HCT116 (cell line): ENCODE measurements around the gene ALG3. TPM values are rescaled to one million over a fixed set of nuclear protein-coding genes. Genes with fewer than 3 reads are reported as not detected.

Experiments used
- ATAC-seq: fragments of 200-7000 bp; cut with Tn5 transposase; 2 replicates; pipeline ENCODE4 v1.9.1; 2020; ENCODE audit warnings: mild to moderate bottlenecking, moderate library complexity
- BruUV-seq: library from RNA; stranded (reverse); fragments of 400-500 nt; replicated peaks from 2 replicates; lab custom pipeline; 2021; lab: Mats Ljungman, UMichigan
- CTCF ChIA-PET: fragments of 300-600 bp; sonication (Branson Sonifier 250); formaldehyde crosslinking; loops from one replicate; lab custom pipeline; 2021; ENCODE audit warnings: antibody characterized with exemption; lab: Charles Lee
- POLR2A ChIA-PET: fragments of 300-600, 350-600 bp; sonication (Branson Sonifier 250); formaldehyde crosslinking; loops from one replicate; lab custom pipeline; 2021; ENCODE audit warnings: antibody characterized with exemption; lab: Charles Lee
- RAD21 ChIA-PET, 2 experiments: fragments of 300-600 bp; sonication (Branson Sonifier 250); formaldehyde crosslinking; loops; one replicate each; lab custom pipeline; 2023; ENCODE audit warnings: low total read pairs in 2 of 2; ENCODE audit not compliant: uncharacterized antibody in 2 of 2, unreplicated experiment in 2 of 2, low non-redundant PET in 1 of 2; lab: Charles Lee
- DNase-seq: peaks from one replicate; pipeline ENCODE4 v3.0.0-alpha.2; 2010; ENCODE audit warnings: low read depth, low spot score
- H2AFZ ChIP-seq: fragments of 200-600 bp; shearing (Covaris generic), sonication (generic); 2 replicates; pipeline ENCODE4 v1.6.1; 2017; ENCODE audit warnings: low read depth, mixed run types, mixed read lengths, antibody characterized with exemption, low read length; ENCODE audit not compliant: poor library complexity, severe bottlenecking
- H3K27ac ChIP-seq: 2 replicates; pipeline ENCODE4 v1.5.1; 2012; ENCODE audit warnings: low read depth, low read length
- H3K27me3 ChIP-seq: fragments of 200-600 bp; sonication (generic); 2 replicates; pipeline ENCODE4 v1.6.1; 2016; ENCODE audit warnings: mixed run types, low read length, mixed read lengths; ENCODE audit not compliant: insufficient read depth
- H3K36me3 ChIP-seq, 2 experiments: fragments of 200-500 bp in 1 of 2; fragments of 200-600 bp in 1 of 2; sonication (Bioruptor generic) in 1 of 2; sonication (generic) in 1 of 2; 2 replicates each; pipeline versions ENCODE4 v1.5.1 to v1.6.1; 2014 to 2016; ENCODE audit warnings: low read length in 2 of 2, inconsistent platforms in 1 of 2, mixed read lengths in 1 of 2, mixed run types in 1 of 2; ENCODE audit not compliant: insufficient read depth in 2 of 2, control insufficient read depth in 1 of 2
- H3K4me1 ChIP-seq, 2 experiments: fragments of 200-600 bp in 1 of 2; sonication (generic) in 1 of 2; 2 replicates each; pipeline versions ENCODE4 v1.5.1 to v1.6.1; 2012 to 2017; ENCODE audit warnings: low read length in 2 of 2, inconsistent platforms in 1 of 2, mild to moderate bottlenecking in 1 of 2, mixed read lengths in 1 of 2, mixed run types in 1 of 2, moderate library complexity in 1 of 2; ENCODE audit not compliant: insufficient read depth in 2 of 2, control insufficient read depth in 1 of 2
- H3K4me2 ChIP-seq: fragments of 200-600 bp; sonication (generic); 2 replicates; pipeline ENCODE4 v1.6.1; 2017; ENCODE audit warnings: mixed run types, low read length, mixed read lengths
- H3K4me3 ChIP-seq, 2 experiments: fragments of 200-600 bp in 1 of 2; sonication (generic) in 1 of 2; replicated peaks in 1 of 2; 2 replicates each; pipeline ENCODE4 v1.5.1; 2011 to 2016; ENCODE audit warnings: low read length in 2 of 2, control low read depth in 1 of 2, low read depth in 1 of 2, mild to moderate bottlenecking in 1 of 2, mixed read lengths in 1 of 2, mixed run types in 1 of 2
- H3K79me2 ChIP-seq: fragments of 200-600 bp; sonication (generic); 2 replicates; pipeline ENCODE4 v1.6.1; 2017; ENCODE audit warnings: mild to moderate bottlenecking, mixed run types, low read length, moderate library complexity, mixed read lengths; ENCODE audit not compliant: insufficient read depth
- H3K9ac ChIP-seq: fragments of 200-600 bp; sonication (generic); 2 replicates; pipeline ENCODE4 v1.6.1; 2016; ENCODE audit warnings: low read length, mixed read lengths
- H3K9me2 ChIP-seq: fragments of 200-600 bp; sonication (generic), shearing (Covaris generic); 2 replicates; pipeline ENCODE4 v1.6.1; 2017; ENCODE audit warnings: mixed run types, mild to moderate bottlenecking, moderate library complexity; ENCODE audit not compliant: insufficient read depth
- H3K9me3 ChIP-seq, 2 experiments: fragments of 200-500 bp in 1 of 2; fragments of 200-600 bp in 1 of 2; sonication (Bioruptor generic) in 1 of 2; sonication (generic) in 1 of 2; 2 replicates each; pipeline ENCODE4 v1.6.1; 2014 to 2017; ENCODE audit warnings: low read length in 2 of 2, mixed read lengths in 2 of 2, inconsistent platforms in 1 of 2, low read depth in 1 of 2, mild to moderate bottlenecking in 1 of 2, mixed run types in 1 of 2, moderate library complexity in 1 of 2; ENCODE audit not compliant: control insufficient read depth in 1 of 2, insufficient read depth in 1 of 2
- H4K20me1 ChIP-seq: fragments of 200-600 bp; sonication (generic), shearing (Covaris generic); 2 replicates; pipeline ENCODE4 v1.6.1; 2017; ENCODE audit warnings: mixed run types, mild to moderate bottlenecking, moderate library complexity; ENCODE audit not compliant: insufficient read depth
- ATF3 ChIP-seq: IDR thresholded peaks from 2 replicates; pipeline ENCODE4 v1.6.1; 2012
- CBX3 ChIP-seq: IDR thresholded peaks from 2 replicates; pipeline ENCODE4 v1.6.1; 2012; ENCODE audit warnings: low read depth
- CEBPB ChIP-seq: IDR thresholded peaks from 2 replicates; pipeline ENCODE4 v1.6.1; 2012; ENCODE audit warnings: low read depth
- CTCF ChIP-seq, 3 experiments: fragments of 200-600 bp in 1 of 3; sonication (generic) in 1 of 3; IDR thresholded peaks in 2 of 3; conservative IDR thresholded peaks in 1 of 3; 2 replicates each; pipeline ENCODE4 v1.5.1; 2012 to 2017; ENCODE audit warnings: low read depth in 2 of 3, low read length in 2 of 3, antibody characterized with exemption in 1 of 3, borderline replicate concordance in 1 of 3, control low read depth in 1 of 3, mild to moderate bottlenecking in 1 of 3, mixed read lengths in 1 of 3, mixed run types in 1 of 3, moderate library complexity in 1 of 3; ENCODE audit not compliant: insufficient read depth in 1 of 3
- EGR1 ChIP-seq: IDR thresholded peaks from 2 replicates; pipeline ENCODE4 v1.6.1; 2012; ENCODE audit warnings: low read depth
- ELF1 ChIP-seq: IDR thresholded peaks from 2 replicates; pipeline ENCODE4 v1.6.1; 2012; ENCODE audit warnings: low read depth, borderline replicate concordance
- EZH2phosphoT487 ChIP-seq: fragments of 200-600 bp; IDR thresholded peaks from 2 replicates; pipeline ENCODE4 v1.6.1; 2018; ENCODE audit warnings: antibody characterized with exemption, borderline replicate concordance
- FOSL1 ChIP-seq: IDR thresholded peaks from 2 replicates; pipeline ENCODE4 v1.6.1; 2012; ENCODE audit warnings: low read depth
- JUND ChIP-seq: IDR thresholded peaks from 2 replicates; pipeline ENCODE4 v1.6.1; 2012
- MAX ChIP-seq: IDR thresholded peaks from 2 replicates; pipeline ENCODE4 v1.6.1; 2012
- POLR2A ChIP-seq: IDR thresholded peaks from 2 replicates; pipeline ENCODE4 v1.7.0; 2011; ENCODE audit warnings: borderline replicate concordance; ENCODE audit not compliant: insufficient read depth, insufficient read length; ENCODE audit errors: extremely low read depth
- POLR2AphosphoS5 ChIP-seq: IDR thresholded peaks from 2 replicates; pipeline ENCODE4 v1.6.1; 2011; ENCODE audit warnings: mild to moderate bottlenecking, low read depth, low read length, moderate library complexity
- RAD21 ChIP-seq: IDR thresholded peaks from 2 replicates; pipeline ENCODE4 v1.6.1; 2012; ENCODE audit warnings: low read depth, mild to moderate bottlenecking
- REST ChIP-seq: IDR thresholded peaks from 2 replicates; pipeline ENCODE4 v1.6.1; 2012; ENCODE audit warnings: low read depth
- SP1 ChIP-seq: IDR thresholded peaks from 2 replicates; pipeline ENCODE4 v1.6.1; 2012; ENCODE audit warnings: low read depth
- SRF ChIP-seq: IDR thresholded peaks from 2 replicates; pipeline ENCODE4 v1.6.1; 2012; ENCODE audit warnings: low read depth
- TCF7L2 ChIP-seq: IDR thresholded peaks from 2 replicates; pipeline ENCODE4 v1.7.0; 2011; ENCODE audit warnings: borderline replicate concordance, inconsistent platforms; ENCODE audit not compliant: insufficient read depth, insufficient read length; ENCODE audit errors: extremely low read depth
- YY1 ChIP-seq: IDR thresholded peaks from 2 replicates; pipeline ENCODE4 v1.6.1; 2011; ENCODE audit warnings: low read length, low read depth, moderate library complexity, mild to moderate bottlenecking; ENCODE audit not compliant: insufficient replicate concordance; ENCODE audit errors: extremely low read depth
- ZFX ChIP-seq: fragments of 450-650 bp; IDR thresholded peaks from 2 replicates; pipeline ENCODE4 v1.6.1; 2017
- ZNF274 ChIP-seq: fragments of 200-500 bp; sonication (Bioruptor generic); IDR thresholded peaks from 2 replicates; pipeline ENCODE4 v1.6.1; 2014; ENCODE audit warnings: mild to moderate bottlenecking, low read depth, low read length, inconsistent platforms
- intact Hi-C: fragments of 100-400 bp; cut with micrococcal nuclease; formaldehyde crosslinking; loops from 2 replicates; pipeline ENCODE4 v1.10.0; 2022
- total RNA-seq: library from RNA; stranded (reverse); gene quantifications from one replicate; pipeline ENCODE4 v1.2.1, GENCODE V29; 2021; ENCODE audit not compliant: unreplicated experiment

The ALG3 gene
- total RNA-seq, 1 experiment from 2014 or later, result 56.6 TPM

GRCh38 chr3:184250167-184250828 is 1.5 kb upstream of the ALG3 start:
- Histone ChIP-seq H3K4me3 (peak overlapping the region; percentile 89 to 100), H3K9me2 (no peaks in the 10 kb centered on the region), H2AFZ (peak overlapping the region; percentile 8), H3K79me2 (peaks cover 58% of the 10 kb centered on the region), H3K27me3 (no peaks in the 10 kb centered on the region), H3K4me1 (peaks cover 3 to 9% of the 10 kb centered on the region in 2 experiments; a peak in 2 of 4 replicates), H3K27ac (peak overlapping the region; percentile 82), H3K36me3 (peaks cover 0 to 9% of the 10 kb centered on the region in 2 experiments; a peak in 1 of 4 replicates), H3K9ac (peak overlapping the region; percentile 99), H3K9me3 (no peaks in the 10 kb centered on the region), H4K20me1 (no peaks in the 10 kb centered on the region), H3K4me2 (peak overlapping the region; percentile 99)
- POLR2A ChIA-PET, result no interaction called here
- no TSS peak for BruUV-seq
- peak; percentile 76 for ATAC-seq
- DNase-seq, result peak; percentile 91
- RAD21 ChIA-PET, result no interaction called here
- intact Hi-C loops, result loop anchor here (1.0 kb wide), 1 partner anchor 34 kb away; no protein-coding TSS in a partner anchor
- CTCF ChIA-PET, result interaction anchor here (0.7 to 1.1 kb wide), 8 partner anchors 10 to 355 kb away, joined by 3 to 7 read pairs (median 4); no protein-coding TSS in a partner anchor
- no peak for TF ChIP-seq CEBPB
- no peak for TF ChIP-seq POLR2A
- no peak for TF ChIP-seq EZH2phosphoT487
- TF ChIP-seq YY1, result peak; percentile 58
- no peak for TF ChIP-seq ELF1
- TF ChIP-seq POLR2AphosphoS5, result peak; percentile 64
- TF ChIP-seq RAD21, result no peak
- TF ChIP-seq ZNF274, result no peak
- no peak for TF ChIP-seq MAX
- no peak for TF ChIP-seq FOSL1
- no peak for TF ChIP-seq CBX3
- TF ChIP-seq TCF7L2, result no peak
- TF ChIP-seq SRF, result no peak
- TF ChIP-seq CTCF (IDR thresholded peaks at IDR 0.05 in 2 of 3, conservative IDR thresholded peaks at IDR 0.05 in 1 of 3; ENCODE audit: borderline replicate concordance in 1 of 3, insufficient read depth in 1 of 3, low read depth in 2 of 3, low read length in 2 of 3), result peak in 2 of 3 experiments; percentile 96 to 98; a peak in 4 of 6 replicates
- no peak for TF ChIP-seq SP1
- no peak for TF ChIP-seq ATF3
- TF ChIP-seq EGR1, result no peak
- no peak for TF ChIP-seq REST
- TF ChIP-seq ZFX, result no peak
- no peak for TF ChIP-seq JUND
